HG03135 (cell line): ENCODE results near the gene VAT1L.

Experiments
- ATAC-seq: cut with Tn5 transposase; IDR thresholded peaks from one replicate; pipeline ENCODE4 v1.9.1; 2021; ENCODE audit warnings: mild to moderate bottlenecking, moderate library complexity; ENCODE audit not compliant: unreplicated experiment

The VAT1L gene

GRCh38 chr16:77905374-77905920, 117.1 kb downstream of the VAT1L start:
- ATAC-seq, result no peak

- no peak for ATAC-seq
Observed at GRCh38 chr16:77910021-77910420, 121.7 kb downstream of the VAT1L start.

- ATAC-seq, result no peak
Observed at GRCh38 chr16:77912617-77913016, 124.3 kb downstream of the VAT1L start.

GRCh38 chr16:77913738-77914253, 125.4 kb downstream of the VAT1L start:
- no peak for ATAC-seq

- no peak for ATAC-seq
Observed at GRCh38 chr16:77916111-77916510, 127.7 kb downstream of the VAT1L start.

GRCh38 chr16:77917971-77918370, 129.6 kb downstream of the VAT1L start:
- ATAC-seq, result no peak

GRCh38 chr16:77918809-77919707, 130.7 kb downstream of the VAT1L start:
- ATAC-seq, result no peak

GRCh38 chr16:77919761-77920415, 131.5 kb downstream of the VAT1L start:
- ATAC-seq, result no peak

- ATAC-seq, result no peak
Observed at GRCh38 chr16:77920984-77921383, 132.6 kb downstream of the VAT1L start.

GRCh38 chr16:77922228-77922754, 133.9 kb downstream of the VAT1L start:
- no peak for ATAC-seq

GRCh38 chr16:77925531-77925930, 137.2 kb downstream of the VAT1L start:
- ATAC-seq, result no peak

- ATAC-seq, result no peak
Observed at GRCh38 chr16:77928096-77928495, 139.7 kb downstream of the VAT1L start.

GRCh38 chr16:77929004-77929403, 140.6 kb downstream of the VAT1L start:
- ATAC-seq, result no peak

- no peak for ATAC-seq
Observed at GRCh38 chr16:77931058-77931457, 142.7 kb downstream of the VAT1L start.

GRCh38 chr16:77937473-77938149, 149.2 kb downstream of the VAT1L start:
- no peak for ATAC-seq

GRCh38 chr16:77938913-77939312, 150.5 kb downstream of the VAT1L start:
- no peak for ATAC-seq

- no peak for ATAC-seq
Observed at GRCh38 chr16:77939968-77940367, 151.6 kb downstream of the VAT1L start.

- no peak for ATAC-seq
Observed at GRCh38 chr16:77943801-77944200, 155.4 kb downstream of the VAT1L start.

GRCh38 chr16:77944631-77945030, 156.3 kb downstream of the VAT1L start:
- ATAC-seq, result no peak

- no peak for ATAC-seq
Observed at GRCh38 chr16:77945126-77945525, 156.8 kb downstream of the VAT1L start.

- no peak for ATAC-seq
Observed at GRCh38 chr16:77946823-77947222, 158.5 kb downstream of the VAT1L start.
